GM21825 (cell line): ENCODE results near the gene FAM50A.

Experiments
- ATAC-seq: cut with Tn5 transposase; IDR thresholded peaks from one replicate; pipeline ENCODE4 v1.9.1; 2021; ENCODE audit warnings: mild to moderate bottlenecking, moderate library complexity; ENCODE audit not compliant: unreplicated experiment

The FAM50A gene

DNA sequence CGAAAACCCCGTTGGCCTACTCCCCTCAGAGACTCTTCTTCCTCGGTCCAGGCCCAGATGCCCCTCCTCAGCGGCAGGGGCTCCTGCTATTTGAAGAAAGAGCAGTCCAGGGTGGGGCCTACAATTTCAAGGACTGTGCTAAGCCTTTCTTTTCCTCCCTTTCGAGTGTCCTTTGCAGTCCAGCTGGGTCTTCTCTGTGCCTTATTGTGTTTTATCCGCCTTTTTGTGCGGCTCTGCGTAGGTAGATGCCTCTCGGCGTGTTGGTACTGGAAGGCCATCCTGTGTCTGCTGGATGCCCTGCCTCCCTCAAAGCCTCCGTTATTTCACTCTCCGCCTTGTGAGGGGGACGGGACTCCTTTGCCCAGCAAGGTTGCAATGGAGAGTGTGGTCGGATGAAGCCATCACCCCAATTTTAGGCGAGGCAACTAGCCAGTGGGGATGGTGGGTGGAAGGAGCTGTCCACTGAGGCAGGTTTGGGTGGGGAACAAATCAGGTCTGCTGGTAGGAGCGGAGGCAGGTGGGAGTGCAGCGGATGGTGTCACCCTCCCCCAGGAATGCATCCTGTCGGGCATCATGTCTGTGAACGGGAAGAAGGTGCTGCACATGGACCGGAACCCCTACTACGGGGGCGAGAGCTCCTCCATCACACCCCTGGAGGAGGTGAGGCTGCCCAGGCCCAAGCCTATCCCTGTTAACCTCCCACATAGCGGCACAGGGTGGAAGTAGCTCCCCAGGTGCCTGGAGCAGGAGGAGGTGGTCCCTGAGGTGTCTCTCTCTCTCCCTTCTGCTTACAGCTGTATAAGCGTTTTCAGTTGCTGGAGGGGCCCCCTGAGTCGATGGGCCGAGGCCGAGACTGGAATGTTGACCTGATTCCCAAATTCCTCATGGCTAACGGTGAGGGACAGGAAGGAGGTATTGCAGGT is 5.7 kb upstream of the FAM50A start:
- ATAC-seq = no peak

DNA sequence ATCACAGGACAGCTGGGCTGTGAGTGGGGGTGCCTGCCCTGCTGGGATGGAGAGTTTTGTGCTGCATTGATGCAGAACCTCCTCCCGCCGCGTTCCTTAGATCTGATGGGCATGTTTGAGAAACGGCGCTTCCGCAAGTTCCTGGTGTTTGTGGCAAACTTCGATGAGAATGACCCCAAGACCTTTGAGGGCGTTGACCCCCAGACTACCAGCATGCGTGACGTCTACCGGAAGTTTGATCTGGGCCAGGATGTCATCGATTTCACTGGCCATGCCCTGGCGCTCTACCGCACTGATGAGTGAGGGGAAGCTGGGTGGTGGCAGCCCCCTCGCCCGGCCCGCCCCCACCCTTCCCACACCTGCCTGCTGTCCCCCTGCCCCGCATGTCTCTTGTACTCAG is 4.1 kb upstream of the FAM50A start:
- no peak for ATAC-seq

DNA sequence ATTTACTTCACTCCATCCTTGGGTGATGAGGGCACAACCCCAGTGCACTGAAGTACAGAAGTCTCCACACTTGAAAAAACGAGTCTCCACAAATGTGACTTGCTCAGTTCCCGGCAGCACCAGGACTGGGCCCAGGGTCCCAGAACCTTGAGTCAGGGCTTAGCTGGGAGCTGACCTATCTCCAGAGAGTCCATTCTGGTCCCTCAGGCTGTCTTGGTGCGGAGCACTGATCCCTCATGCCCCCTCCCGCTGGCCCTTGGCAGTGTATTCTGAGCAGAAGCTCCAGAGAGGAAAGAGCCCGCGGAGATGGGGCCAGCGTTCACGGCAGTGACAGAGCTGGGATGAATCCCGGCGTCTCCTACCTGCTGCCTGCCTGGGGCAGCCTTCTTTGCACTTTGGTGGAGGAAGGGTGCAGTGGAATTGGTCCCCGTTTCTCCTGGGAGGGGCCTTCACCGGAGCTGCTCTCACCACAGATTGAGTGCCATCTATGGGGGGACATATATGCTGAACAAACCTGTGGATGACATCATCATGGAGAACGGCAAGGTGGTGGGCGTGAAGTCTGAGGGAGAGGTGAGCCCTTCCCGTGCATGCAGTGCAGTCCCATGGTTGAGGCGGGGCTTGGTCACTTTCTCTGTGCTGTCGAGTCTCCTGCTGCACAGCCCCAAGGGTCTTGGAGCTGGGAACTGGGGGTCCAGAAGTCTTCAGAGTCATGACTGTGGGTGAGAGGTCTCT is 3.2 kb upstream of the FAM50A start:
- no peak for ATAC-seq

DNA sequence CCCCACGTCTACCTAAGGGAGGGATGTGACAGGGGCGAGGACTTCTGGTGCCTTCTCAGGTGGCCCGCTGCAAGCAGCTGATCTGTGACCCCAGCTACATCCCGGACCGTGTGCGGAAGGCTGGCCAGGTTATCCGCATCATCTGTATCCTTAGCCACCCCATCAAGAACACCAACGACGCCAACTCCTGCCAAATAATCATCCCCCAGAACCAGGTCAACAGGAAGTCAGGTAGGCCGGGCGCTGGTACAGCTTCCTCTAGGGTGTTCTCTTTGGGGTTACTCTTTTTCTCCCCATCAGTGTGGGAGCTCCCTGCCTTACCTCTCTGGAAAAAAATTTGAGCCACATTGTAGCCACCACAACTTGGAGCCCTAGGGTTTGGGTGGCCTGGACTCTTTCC is 2.4 kb upstream of the FAM50A start:
- no peak for ATAC-seq

DNA sequence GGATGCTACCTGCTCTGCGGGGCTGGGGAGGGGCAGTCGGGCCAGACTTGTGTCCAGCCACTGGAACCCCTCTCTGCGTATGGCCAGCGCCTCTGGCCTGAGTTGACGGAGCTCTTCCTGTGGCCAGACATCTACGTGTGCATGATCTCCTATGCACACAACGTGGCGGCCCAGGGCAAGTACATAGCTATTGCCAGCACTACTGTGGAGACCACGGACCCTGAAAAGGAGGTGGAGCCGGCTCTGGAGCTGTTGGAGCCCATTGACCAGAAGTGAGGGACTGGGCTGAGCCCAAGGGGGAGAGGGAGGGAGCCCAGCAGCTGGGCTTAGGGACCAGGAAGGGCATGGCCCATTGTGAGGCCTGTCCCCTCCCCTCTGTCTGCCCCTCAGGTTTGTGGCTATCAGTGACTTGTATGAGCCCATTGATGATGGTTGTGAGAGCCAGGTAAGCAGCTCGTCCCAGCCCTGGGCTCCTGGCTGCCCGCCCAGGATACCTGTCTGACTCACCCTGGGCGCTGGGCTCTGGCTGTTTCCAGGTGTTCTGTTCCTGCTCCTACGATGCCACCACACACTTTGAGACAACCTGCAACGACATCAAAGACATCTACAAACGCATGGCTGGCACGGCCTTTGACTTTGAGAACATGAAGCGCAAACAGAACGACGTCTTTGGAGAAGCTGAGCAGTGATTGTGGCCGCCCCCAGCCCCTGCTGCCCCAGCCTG is 1.8 kb upstream of the FAM50A start:
- no peak for ATAC-seq

DNA sequence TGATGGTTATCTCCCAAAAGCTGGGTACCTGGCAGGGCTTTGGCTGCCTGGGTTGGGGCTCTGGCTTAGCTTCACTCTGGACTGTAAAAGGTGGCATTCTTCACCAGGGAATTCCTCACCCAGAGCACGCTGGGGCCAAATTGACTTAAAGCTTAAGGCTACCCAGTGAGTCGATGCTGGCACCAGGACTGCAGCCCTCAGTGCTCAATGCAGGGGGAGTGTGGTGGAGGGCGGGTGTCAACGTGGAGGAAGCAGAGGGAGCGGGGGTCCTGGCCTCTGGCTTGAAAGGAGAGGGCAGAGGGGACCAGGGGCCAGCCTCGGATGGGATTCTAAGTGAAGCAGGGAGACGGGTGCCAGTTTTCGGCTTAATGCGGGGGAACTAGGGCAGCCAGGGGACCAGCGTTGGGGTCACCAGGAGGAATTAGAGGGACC is 446 bp upstream of the FAM50A start:
- no peak for ATAC-seq

DNA sequence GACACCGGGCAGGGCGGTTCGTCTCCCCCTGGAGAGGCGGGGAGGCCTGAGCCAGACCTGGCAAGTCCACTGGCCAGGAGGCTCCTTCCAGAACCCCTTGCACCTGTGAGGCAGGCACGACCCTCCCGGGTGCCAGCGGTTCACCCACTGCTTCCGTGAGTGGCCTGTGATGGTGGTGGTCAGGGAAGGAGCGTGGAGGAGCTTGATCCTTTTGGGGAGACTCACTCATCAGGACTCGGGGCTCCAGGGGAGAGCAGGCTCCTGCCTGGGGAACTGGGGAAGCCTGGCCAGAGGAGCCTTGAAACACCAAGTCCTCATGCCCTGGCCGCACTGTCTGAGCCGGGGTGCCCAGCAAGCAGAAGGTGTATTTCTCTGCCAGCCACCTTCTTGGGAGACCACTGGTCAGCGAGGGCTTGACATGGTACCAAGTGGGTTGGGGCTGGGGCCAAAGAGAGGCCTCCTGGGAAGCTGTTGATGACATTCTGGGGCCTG is 860 bp downstream of the FAM50A start:
- no peak for ATAC-seq

DNA sequence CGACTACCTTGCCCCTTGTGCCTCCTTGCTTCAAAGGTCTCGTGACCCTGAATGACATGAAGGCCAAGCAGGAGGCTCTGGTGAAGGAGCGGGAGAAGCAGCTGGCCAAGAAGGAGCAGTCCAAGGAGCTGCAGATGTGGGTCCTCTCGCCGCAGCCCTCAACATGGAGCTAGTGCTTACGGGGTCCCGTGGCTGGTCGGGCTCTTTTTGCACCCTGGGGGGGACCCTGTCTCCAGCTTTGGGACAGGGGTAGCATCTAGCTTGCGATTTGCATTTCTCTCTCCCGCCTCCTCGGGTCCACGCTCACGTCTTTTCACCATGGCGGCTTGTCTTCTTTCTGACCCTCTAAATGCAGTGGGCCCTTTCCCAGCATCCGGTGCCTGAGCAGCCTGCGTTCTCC is 1.8 kb downstream of the FAM50A start:
- ATAC-seq = no peak

DNA sequence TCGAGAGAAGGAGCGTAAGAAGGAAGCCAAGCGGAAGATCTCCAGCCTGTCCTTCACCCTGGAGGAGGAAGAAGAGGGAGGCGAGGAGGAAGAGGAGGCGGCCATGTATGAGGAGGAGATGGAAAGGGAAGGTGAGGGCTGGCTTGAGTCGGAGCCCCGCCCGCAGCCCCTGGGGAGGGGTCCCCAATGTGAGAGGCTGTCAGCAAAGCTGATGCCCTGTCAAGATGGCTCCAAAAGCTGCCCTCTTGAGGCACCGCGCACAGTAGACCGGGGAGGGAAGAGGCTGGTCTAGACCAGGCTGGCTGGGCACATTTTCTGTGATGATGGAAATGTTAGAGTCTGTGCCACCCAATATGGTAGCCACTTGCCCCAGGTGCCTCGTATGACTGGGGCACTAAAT is 2.5 kb downstream of the FAM50A start:
- no peak for ATAC-seq

DNA sequence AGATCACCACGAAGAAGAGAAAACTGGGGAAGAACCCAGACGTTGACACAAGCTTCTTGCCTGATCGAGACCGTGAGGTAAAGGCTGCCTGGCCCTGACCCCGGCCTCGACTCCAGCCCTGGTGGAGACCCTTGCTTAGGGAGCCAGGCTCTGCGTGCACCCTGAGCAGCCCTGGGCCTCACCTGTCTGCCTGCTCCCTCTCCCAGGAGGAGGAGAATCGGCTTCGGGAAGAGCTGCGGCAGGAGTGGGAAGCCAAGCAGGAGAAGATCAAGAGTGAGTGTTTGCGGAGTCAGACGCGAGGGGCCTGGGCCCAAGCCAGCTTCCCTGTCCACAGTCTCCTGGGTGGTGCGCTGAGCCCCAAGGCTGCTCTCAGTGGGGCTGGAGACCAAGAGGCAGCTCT is 4.5 kb downstream of the FAM50A start:
- ATAC-seq = no peak

DNA sequence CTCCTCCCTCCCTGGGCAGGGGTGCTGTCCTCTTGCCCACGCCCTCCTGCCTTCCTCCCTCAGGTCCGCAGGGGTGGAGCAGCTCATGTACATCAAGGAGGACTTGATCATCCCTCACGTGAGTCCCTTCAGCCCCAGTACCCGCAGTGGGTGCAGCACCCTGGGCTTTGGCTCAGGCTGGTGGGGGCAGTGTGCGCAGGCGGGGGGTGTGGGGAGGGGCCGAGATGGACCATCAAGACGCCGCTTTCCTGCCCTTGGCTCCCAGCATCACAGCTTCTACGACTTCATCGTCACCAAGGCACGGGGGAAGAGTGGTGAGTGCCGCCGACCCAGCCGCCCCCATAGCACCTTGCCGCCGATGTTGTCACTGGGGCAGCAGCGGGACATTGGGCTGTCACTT is 5.7 kb downstream of the FAM50A start:
- no peak for ATAC-seq

DNA sequence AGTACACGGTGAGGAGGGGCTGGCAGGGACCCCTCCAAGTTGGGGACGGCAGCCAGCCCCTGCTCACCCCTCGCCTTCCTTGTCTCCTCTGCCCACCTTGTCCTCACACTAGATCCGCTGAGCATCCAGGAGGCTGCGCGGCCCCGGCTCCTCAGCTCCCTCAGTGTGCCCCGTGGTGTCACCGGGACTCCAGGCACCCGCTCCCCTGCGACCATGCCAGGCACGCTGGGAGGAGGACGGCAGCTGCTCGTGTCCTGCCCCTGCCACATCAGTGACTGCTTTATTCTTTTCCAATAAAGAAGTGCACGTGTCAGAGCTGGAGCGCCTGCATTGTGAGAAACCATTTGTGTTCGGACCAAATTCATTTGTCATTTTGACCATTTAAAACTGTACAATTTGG is 6.4 kb downstream of the FAM50A start:
- no peak for ATAC-seq

DNA sequence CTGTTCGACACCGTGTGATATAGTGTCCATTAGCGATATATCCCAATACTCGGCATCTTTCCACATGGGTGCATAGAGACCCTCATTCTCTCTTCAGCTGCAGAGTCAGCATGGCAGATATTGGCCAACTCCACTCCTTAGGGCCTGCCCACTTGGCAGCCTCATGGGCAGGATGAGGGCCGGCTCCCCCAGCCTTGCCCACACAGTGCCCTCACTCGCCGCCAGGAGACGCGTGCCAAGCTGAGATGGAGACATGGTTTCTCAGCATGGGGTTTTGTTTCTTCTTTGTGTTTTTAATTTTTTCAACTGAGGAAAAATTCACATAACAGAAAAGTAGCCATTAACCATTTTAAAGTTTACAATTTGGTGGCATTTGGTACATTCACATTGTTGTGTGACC is 8.9 kb downstream of the FAM50A start:
- no peak for ATAC-seq

DNA sequence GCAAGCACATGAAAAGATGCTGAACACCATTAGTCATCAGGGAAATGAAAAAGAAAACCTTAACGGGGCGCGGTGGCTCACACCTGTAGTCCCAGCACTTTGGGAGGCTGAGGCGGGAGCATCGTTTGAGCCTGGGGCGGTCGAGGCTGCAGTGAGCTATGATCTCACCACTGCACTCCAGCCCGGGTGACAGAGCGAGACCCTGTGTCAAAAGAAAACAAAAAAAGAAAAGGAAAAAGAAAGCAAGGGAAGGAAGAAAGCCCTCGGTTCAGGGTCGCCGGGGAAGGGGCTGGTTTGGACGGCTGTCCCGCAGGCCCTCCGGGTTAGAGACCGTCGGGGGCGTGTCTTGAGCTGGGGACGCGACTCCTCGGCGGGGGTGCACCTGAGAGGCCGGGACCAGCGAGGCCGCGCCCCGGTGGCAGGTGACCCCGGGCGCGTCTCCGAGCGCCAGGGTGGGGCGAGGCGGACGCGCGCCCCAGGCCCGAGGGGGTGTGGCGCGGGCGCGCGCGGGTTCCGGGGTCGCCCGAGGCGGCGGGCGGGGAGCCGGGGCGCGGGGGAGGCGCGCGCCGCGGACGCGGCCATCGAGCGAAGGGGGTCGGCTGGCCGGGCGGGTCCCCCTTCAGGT is 13.7 kb downstream of the FAM50A start:
- peak; percentile 61 for ATAC-seq

DNA sequence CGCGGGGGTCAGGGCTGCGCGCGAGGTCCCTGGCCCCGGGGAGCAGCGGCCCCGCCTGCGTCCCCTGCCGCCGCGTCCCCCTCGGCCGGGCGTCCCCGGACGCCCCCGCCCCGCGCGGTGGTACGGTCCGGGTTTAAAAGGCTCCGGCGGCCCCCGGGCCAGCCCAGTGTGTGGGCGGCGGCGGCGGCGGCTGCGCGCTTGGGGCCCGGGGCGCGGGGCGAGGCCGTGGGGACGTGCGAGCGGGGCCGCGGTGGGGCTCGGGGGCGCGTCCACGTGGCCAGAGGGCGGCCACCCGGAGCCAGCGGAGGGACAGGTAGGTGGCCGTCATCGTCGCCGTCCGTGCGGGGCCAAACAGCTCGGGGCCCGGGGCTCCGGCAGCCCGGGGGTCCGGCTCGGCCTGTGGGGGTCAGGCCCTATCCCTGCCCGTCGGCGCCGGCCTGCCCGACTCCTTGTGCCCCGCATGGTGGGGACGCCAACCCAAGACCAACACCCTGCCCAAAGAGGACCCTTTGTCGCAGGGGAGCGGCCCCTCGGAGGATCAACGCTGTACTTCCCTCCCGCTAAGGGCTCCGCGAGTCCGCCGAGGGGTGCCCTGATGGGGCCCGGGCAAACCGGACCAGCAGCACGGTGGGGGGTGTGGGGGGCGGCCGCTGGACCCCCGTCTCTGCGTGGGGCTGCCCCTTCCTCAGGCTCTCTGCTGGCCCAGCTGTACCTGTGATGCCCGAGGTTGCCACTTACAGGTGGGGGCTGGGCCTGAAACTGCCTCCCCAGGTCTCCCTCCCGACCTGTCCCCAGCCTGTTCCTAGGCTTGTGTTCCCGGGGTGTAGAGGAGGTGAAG is 14.4 kb downstream of the FAM50A start, which contains the start of gene PLXNA3:
Gene PLXNA3, plus strand, starts transcription at position 166 of the 838 bp plus-strand sequence. CDS start 1,903 bp downstream, outside the sequence.
- ATAC-seq = peak; percentile 44

DNA sequence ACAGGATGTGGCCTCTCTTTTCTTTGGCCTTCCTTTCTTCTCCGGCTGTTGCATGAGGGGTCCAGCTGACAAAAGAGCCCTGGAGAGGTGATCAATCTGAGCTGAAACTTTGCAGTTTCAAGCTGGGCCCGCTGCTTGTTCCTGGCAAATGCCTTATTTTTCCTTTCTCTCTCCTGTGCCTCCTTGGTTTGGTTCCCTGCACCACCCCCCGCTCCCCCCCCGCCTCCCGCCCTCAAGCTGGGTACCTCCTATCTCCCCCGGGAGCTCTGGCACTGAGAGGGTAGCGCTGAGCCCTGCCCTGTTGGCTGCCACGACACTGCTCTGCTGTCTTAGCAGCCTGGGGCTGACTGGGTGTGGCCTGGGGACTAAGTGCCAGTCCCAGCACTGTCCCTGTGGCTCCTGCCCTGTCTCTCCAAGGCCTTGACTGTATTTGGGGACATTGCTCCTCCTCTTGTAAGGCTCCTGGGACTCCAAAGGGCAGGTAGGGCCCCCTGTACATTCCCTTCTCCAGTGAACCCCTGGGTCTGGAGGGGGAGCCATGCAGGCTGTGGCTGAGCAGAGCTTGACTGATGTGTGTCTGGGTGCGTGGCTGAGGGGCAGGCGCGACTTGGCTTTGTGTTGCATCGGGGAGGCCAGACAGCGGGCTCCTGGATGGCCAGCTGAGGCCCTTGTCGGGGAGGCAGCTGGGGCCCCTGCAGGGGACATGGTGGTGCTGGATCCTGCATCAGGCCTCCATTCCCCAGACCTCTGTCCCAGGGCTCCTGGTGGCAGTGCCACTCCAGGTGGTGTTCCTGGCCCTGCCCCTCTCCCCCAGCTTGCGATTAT is 15.2 kb downstream of the FAM50A start:
- no peak for ATAC-seq

DNA sequence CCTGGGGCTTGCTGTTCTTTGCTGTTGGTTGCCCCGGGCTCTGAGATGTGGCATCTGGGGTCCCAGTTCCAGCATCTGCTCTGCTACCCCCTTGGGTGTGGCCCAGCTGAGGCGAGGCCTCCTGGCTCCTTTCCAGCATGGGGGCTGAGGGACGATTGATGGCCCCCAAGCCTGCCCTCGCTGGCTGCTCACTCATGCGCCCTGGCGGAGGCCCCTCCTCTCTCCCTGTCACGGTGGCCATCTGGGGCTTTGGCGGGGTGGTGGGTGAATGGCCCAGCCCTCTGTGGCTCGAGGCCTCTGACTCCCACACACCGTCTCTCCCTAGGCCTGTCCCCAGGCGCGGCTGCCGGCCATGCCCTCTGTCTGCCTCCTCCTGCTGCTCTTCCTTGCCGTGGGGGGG is 15.9 kb downstream of the FAM50A start:
- ATAC-seq = no peak

DNA sequence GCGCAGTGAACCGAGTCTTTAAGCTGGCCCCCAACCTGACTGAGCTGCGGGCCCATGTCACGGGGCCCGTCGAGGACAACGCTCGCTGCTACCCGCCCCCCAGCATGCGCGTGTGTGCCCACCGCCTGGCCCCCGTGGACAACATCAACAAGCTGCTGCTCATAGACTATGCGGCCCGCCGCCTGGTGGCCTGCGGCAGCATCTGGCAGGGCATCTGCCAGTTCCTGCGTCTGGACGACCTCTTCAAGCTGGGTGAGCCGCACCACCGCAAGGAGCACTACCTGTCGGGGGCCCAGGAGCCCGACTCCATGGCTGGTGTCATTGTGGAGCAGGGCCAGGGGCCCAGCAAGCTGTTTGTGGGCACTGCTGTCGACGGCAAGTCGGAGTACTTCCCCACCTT is 16.4 kb downstream of the FAM50A start:
- ATAC-seq = no peak

DNA sequence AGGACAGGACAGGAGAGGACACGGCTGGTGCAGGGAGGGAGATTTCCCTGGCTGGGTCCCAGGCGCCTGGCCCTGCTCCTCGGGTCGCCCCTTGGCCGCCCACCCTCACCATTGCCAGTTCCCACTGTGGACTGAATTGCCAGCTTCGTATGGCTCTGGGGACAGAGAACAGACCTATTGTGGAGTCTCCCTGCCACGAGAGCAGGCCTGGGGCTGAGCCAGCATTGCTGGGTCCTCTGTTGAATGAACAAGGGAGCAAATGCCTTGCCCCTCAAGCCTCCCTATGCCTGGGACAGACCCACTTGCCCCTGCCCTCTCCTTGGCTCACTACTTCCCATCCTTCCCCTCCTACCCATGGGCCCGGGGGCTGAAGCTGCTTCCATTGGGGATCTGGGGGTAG is 18.5 kb downstream of the FAM50A start:
- ATAC-seq = no peak
